Astrocyte (in vitro differentiated cells and primary cell): ENCODE data around the gene NLGN1.

Experiments
- EZH2 ChIP-seq: IDR thresholded peaks from 2 replicates; pipeline ENCODE4 v1.6.1; 2012; ENCODE audit warnings: mild to moderate bottlenecking, low read length, inconsistent platforms; ENCODE audit not compliant: insufficient read depth
- TF ChIP-seq, protein P1 (sequence below): IDR thresholded peaks from 2 replicates; pipeline ENCODE4 v1.5.1; 2011; ENCODE audit warnings: low read depth, mild to moderate bottlenecking, inconsistent platforms, low read length, moderate library complexity; ENCODE audit not compliant: insufficient read depth

DNA sequence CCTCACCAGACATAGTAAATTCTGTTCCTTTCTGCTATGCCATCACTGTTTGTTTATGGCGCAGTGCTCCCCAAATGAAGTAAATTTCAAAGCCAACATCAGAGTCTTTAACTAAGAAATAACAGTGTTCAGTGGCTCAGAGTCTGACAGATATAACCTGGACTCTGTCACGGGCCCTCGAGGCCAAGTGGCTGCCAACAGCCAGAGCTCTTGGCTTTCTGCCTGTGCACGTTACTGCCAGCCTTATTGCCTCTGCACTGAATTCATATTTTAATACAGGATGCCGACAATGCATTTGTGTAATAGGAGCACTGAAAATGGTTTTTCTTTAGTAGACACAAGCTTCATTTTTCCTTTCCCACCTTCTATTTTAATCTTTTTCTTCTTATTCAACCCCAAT is 219.9 kb downstream of the NLGN1 start:
- TF ChIP-seq, protein P1, sequence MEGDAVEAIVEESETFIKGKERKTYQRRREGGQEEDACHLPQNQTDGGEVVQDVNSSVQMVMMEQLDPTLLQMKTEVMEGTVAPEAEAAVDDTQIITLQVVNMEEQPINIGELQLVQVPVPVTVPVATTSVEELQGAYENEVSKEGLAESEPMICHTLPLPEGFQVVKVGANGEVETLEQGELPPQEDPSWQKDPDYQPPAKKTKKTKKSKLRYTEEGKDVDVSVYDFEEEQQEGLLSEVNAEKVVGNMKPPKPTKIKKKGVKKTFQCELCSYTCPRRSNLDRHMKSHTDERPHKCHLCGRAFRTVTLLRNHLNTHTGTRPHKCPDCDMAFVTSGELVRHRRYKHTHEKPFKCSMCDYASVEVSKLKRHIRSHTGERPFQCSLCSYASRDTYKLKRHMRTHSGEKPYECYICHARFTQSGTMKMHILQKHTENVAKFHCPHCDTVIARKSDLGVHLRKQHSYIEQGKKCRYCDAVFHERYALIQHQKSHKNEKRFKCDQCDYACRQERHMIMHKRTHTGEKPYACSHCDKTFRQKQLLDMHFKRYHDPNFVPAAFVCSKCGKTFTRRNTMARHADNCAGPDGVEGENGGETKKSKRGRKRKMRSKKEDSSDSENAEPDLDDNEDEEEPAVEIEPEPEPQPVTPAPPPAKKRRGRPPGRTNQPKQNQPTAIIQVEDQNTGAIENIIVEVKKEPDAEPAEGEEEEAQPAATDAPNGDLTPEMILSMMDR, result no peak
- TF ChIP-seq EZH2, result no peak
